ENCODE data around the gene PLA2G2D.

PLA2G2D gene

DNA sequence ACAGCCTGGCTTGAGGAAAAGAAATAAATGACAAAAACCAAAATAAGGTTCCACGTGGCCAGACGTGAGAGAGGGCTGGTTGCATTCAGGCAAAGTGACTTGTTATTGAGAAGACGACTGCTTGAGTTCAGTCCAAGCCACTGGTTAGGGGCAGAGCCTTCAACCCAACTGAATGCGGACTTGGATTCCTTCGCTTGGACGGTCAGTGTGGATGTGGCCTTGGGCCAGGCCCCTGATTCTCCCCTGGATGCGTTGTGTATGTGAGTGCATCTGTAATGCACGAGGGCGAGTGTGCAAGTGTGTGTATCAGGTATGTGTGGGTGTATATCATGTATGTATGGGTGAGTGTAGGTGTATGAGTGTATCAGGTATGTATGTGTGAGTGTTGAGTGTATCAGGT is 21.7 kb upstream of the PLA2G2D start:
- no peaks in the 10 kb centered on the region for H3K4me1 Mint-ChIP-seq
- no peak for TF ChIP-seq CTCF (IDR thresholded peaks at IDR 0.05; ENCODE audit: unreplicated experiment in 3 of 3)
- H3K27me3 Mint-ChIP-seq (ENCODE audit: low read depth), result peaks cover 14% of the 10 kb centered on the region
- H3K4me3 Mint-ChIP-seq, result no peak overlapping the region
- no peaks in the 10 kb centered on the region for H3K9me3 Mint-ChIP-seq
- H3K36me3 Mint-ChIP-seq (ENCODE audit: low read depth), result no peaks in the 10 kb centered on the region
- no peak overlapping the region for H3K27ac Mint-ChIP-seq

DNA sequence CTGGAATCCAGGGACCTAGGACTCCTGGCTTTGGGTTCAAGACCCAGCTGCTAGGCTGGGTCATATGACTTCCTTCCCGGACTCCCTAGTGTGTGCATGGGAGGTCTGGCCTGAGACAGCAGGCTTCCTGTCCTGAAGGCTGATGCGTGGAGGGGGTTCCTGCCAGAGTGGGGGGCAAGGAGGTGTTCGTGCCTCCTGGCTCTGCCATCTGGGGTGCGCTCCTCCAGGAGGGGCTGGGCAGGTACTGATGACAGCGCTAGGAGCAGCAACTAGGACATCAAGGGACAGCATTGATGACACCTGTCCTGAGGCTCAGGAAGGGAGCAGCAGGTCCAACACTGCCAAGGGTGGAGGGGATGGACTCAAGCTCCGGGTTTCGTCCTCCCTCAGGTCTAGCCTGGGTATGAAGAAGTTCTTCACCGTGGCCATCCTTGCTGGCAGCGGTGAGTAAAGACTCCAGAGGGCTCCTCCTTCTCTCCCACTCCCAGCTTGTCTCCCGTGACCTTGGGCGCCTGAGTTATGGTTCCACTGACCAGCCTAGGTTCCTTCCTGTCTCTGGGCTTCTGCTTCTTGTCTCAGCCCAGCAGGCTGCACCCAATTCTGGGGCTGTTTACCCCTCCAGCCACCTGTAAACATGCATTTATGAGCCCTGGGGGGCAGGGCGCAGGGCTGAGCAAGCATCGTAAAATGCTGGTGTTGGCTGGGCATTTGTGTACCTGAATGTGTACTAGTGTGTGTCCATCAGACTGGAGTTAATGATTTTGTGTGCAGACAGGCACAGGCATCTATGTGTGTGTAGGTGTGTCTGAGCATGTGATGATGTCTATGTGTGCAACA is 20.7 kb upstream of the PLA2G2D start:
- no peak for TF ChIP-seq CTCF (IDR thresholded peaks at IDR 0.05; ENCODE audit: unreplicated experiment in 3 of 3)
- no peaks in the 10 kb centered on the region for H3K36me3 Mint-ChIP-seq (ENCODE audit: low read depth)
- peaks cover 14% of the 10 kb centered on the region for H3K27me3 Mint-ChIP-seq (ENCODE audit: low read depth)
- H3K4me3 Mint-ChIP-seq, result no peak overlapping the region
- H3K27ac Mint-ChIP-seq, result no peak overlapping the region
- no peaks in the 10 kb centered on the region for H3K9me3 Mint-ChIP-seq
- H3K4me1 Mint-ChIP-seq, result no peaks in the 10 kb centered on the region

DNA sequence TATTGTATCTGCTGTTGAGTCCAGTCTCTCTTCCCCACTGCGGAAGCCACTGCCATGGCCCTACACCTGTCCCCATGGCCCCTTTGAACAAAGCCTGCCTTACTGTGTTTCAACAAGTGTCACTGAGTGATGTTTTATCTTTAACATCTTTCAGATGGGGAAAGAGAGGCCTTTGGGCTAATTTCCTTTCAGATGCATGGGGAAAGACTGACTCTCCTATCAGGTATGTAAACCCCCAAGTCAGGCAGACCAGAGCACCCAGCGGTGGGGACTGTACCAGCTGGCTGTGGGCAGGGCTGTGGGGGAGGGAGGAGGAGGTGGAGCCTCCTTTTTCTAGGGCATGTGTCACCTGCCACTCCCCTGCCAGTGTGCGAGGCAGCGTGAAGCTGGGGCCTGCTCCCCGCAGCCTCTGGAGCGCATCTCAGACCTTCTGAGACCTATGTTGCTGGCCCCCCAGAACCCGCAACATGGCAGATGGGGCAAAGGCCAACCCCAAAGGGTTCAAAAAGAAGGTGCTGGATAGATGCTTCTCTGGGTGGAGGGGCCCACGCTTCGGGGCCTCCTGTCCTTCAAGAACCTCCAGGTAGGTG is 19.7 kb upstream of the PLA2G2D start, which contains the start of gene PLA2G2F:
Gene PLA2G2F, plus strand, starts transcription at position 363 of the 590 bp plus-strand sequence. Its CDS starts 105 bp downstream, at position 468.
- no peaks in the 10 kb centered on the region for H3K36me3 Mint-ChIP-seq (ENCODE audit: low read depth)
- no peak within 1 kb of the TSS for H3K27ac Mint-ChIP-seq
- peaks cover 12% of the 10 kb centered on the region for H3K27me3 Mint-ChIP-seq (ENCODE audit: low read depth)
- H3K4me3 Mint-ChIP-seq, result no peak within 1 kb of the TSS
- H3K9me3 Mint-ChIP-seq, result no peaks in the 10 kb centered on the region
- no peak for TF ChIP-seq CTCF (IDR thresholded peaks at IDR 0.05; ENCODE audit: unreplicated experiment in 3 of 3)
- H3K4me1 Mint-ChIP-seq, result no peaks in the 10 kb centered on the region

DNA sequence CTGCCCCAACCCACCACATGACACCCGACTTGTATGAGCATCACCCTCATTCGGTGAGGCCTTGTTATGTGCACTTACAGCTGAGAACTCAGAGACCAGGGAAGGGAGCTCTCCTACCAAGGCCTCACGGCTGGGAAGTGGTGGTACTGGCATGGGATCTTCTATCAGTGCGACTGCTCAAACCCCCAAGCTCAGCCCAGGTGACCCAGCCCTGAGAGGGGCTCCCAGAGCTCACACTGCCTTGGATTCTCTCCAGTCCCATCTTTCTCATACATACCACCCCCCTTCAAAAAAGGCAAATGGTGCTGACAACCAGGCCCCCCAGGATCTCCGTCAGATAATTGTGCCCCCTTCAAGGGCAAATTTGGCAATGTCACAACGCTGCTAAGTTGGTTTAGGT is 19.0 kb upstream of the PLA2G2D start:
- Mint-ChIP-seq H3K36me3 (ENCODE audit: low read depth) (no peaks in the 10 kb centered on the region), H3K9me3 (no peaks in the 10 kb centered on the region), H3K27ac (no peak overlapping the region), H3K4me1 (no peaks in the 10 kb centered on the region), H3K27me3 (ENCODE audit: low read depth) (peaks cover 12% of the 10 kb centered on the region), H3K4me3 (no peak overlapping the region)
- TF ChIP-seq CTCF (IDR thresholded peaks at IDR 0.05; ENCODE audit: unreplicated experiment in 3 of 3), result no peak

DNA sequence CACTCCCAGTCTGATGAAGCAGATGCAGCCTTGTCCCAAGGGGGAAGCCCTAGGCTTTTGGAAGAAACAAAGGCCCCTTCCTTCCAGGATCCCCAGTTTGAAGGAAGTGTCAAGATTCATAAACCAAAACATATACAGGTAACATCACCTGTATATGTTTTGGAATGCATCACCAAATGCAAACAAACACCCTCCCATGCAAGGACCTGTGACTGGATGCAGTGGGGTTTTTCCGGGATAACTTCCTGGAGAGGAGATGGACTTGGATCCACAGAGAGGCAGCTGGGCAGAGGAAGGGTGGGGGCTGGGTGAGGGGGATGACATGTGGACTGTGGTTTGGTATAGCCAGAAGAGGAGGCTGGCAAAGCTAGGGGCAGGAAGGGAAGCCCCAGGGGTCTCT is 18.3 kb upstream of the PLA2G2D start:
- Mint-ChIP-seq H3K27me3 (ENCODE audit: low read depth) (peaks cover 12% of the 10 kb centered on the region), H3K4me3 (no peak overlapping the region), H3K36me3 (ENCODE audit: low read depth) (no peaks in the 10 kb centered on the region), H3K27ac (no peak overlapping the region), H3K9me3 (no peaks in the 10 kb centered on the region), H3K4me1 (no peaks in the 10 kb centered on the region)
- TF ChIP-seq CTCF (IDR thresholded peaks at IDR 0.05; ENCODE audit: unreplicated experiment in 3 of 3), result no peak

Measured in nephron (organoid).